H9 (cell line): ENCODE results near the gene KIAA1549. TPM values are rescaled to one million over a fixed set of nuclear protein-coding genes. Genes with fewer than 3 reads are reported as not detected.
A peak's percentile ranks its signal among the peaks of the same experiment; 100 is the strongest.

Experiments
- DNase-seq: peaks from one replicate; pipeline ENCODE4 v3.0.0-alpha.2; 2017
- H2AFZ ChIP-seq: one replicate; pipeline ENCODE4 v1.6.1; 2013; ENCODE audit warnings: mild to moderate bottlenecking, low read length, control low read depth, moderate library complexity
- H2AK5ac ChIP-seq: 2 replicates; pipeline ENCODE4 v1.6.1; 2013; ENCODE audit warnings: low read length, control low read depth, mixed read lengths; ENCODE audit not compliant: insufficient read length
- H2BK120ac ChIP-seq: one replicate; pipeline ENCODE4 v1.6.1; 2013; ENCODE audit warnings: low read depth, mild to moderate bottlenecking, low read length, control low read depth, inconsistent platforms; ENCODE audit not compliant: poor library complexity, severe bottlenecking
- H2BK12ac ChIP-seq: 2 replicates; pipeline ENCODE4 v1.6.1; 2013; ENCODE audit warnings: low read length, control low read depth, mixed read lengths, low read depth; ENCODE audit not compliant: insufficient read length
- H2BK15ac ChIP-seq: 2 replicates; pipeline ENCODE4 v1.6.1; 2013; ENCODE audit warnings: low read depth, low read length, control low read depth
- H2BK20ac ChIP-seq: one replicate; pipeline ENCODE4 v1.6.1; 2013; ENCODE audit warnings: low read depth, mild to moderate bottlenecking, low read length, control low read depth, inconsistent platforms; ENCODE audit not compliant: poor library complexity, severe bottlenecking
- H2BK5ac ChIP-seq: 2 replicates; pipeline ENCODE4 v1.6.1; 2013; ENCODE audit warnings: low read length, control low read depth, mixed read lengths; ENCODE audit not compliant: insufficient read length
- H3K14ac ChIP-seq: 2 replicates; pipeline ENCODE4 v1.6.1; 2013; ENCODE audit warnings: low read length, control low read depth; ENCODE audit not compliant: insufficient read depth
- H3K18ac ChIP-seq: 2 replicates; pipeline ENCODE4 v1.6.1; 2013; ENCODE audit warnings: low read depth, mild to moderate bottlenecking, mixed read lengths, low read length, control low read depth; ENCODE audit not compliant: insufficient read length
- H3K23ac ChIP-seq: 2 replicates; pipeline ENCODE4 v1.6.1; 2013; ENCODE audit warnings: low read length, control low read depth, mixed read lengths, low read depth; ENCODE audit not compliant: insufficient read length
- H3K23me2 ChIP-seq: 2 replicates; pipeline ENCODE4 v1.6.1; 2013; ENCODE audit warnings: low read depth, mild to moderate bottlenecking, mixed read lengths, low read length, control low read depth; ENCODE audit not compliant: insufficient read length, poor library complexity, severe bottlenecking
- H3K27ac ChIP-seq: 2 replicates; pipeline ENCODE4 v1.5.1; 2013; ENCODE audit warnings: low read length, control low read depth, mixed read lengths, low read depth; ENCODE audit not compliant: insufficient read length
- H3K27me3 ChIP-seq: 2 replicates; pipeline ENCODE4 v1.6.1; 2013; ENCODE audit warnings: low read length, control low read depth, inconsistent platforms; ENCODE audit not compliant: insufficient read depth
- H3K4ac ChIP-seq: 2 replicates; pipeline ENCODE4 v1.6.1; 2013; ENCODE audit warnings: low read depth, mild to moderate bottlenecking, control low read depth, inconsistent platforms, low read length, moderate library complexity
- H3K4me1 ChIP-seq: 2 replicates; pipeline ENCODE4 v1.6.1; 2013; ENCODE audit warnings: low read length, control low read depth, inconsistent platforms; ENCODE audit not compliant: insufficient read depth
- H3K4me2 ChIP-seq: 2 replicates; pipeline ENCODE4 v1.6.1; 2013; ENCODE audit warnings: low read length, control low read depth, mixed read lengths; ENCODE audit not compliant: insufficient read length, insufficient read depth
- H3K56ac ChIP-seq: 2 replicates; pipeline ENCODE4 v1.6.1; 2013; ENCODE audit warnings: low read depth, mild to moderate bottlenecking, mixed read lengths, low read length, control low read depth; ENCODE audit not compliant: insufficient read length
- H3K79me1 ChIP-seq: 2 replicates; pipeline ENCODE4 v1.6.1; 2013; ENCODE audit warnings: low read depth, mild to moderate bottlenecking, moderate library complexity, low read length, control low read depth, inconsistent platforms; ENCODE audit not compliant: insufficient read depth, poor library complexity, severe bottlenecking
- H3K79me2 ChIP-seq: 2 replicates; pipeline ENCODE4 v1.6.1; 2013; ENCODE audit warnings: low read length, control low read depth, inconsistent platforms; ENCODE audit not compliant: insufficient read depth
- H3K9ac ChIP-seq: 2 replicates; pipeline ENCODE4 v1.6.1; 2013; ENCODE audit warnings: low read length, control low read depth, mixed read lengths; ENCODE audit not compliant: insufficient read length; ENCODE audit errors: extremely low read depth
- H3K9me3 ChIP-seq: one replicate; pipeline ENCODE4 v1.6.1; 2013; ENCODE audit warnings: low read depth, low read length, inconsistent platforms; ENCODE audit not compliant: control insufficient read depth
- H3T11ph ChIP-seq: one replicate; pipeline ENCODE4 v1.6.1; 2013; ENCODE audit warnings: mild to moderate bottlenecking, low read length, control low read depth, inconsistent platforms
- H4K20me1 ChIP-seq: one replicate; pipeline ENCODE4 v1.6.1; 2013; ENCODE audit not compliant: control insufficient read depth, insufficient read length, insufficient read depth
- H4K5ac ChIP-seq: 2 replicates; pipeline ENCODE4 v1.6.1; 2013; ENCODE audit warnings: low read depth, mild to moderate bottlenecking, mixed read lengths, low read length, control low read depth; ENCODE audit not compliant: insufficient read length
- H4K8ac ChIP-seq: replicated peaks from 2 replicates; pipeline ENCODE4 v1.6.1; 2013; ENCODE audit warnings: low read length, control low read depth, mixed read lengths, low read depth; ENCODE audit not compliant: insufficient read length
- H4K91ac ChIP-seq: 2 replicates; pipeline ENCODE4 v1.6.1; 2013; ENCODE audit warnings: low read depth, mild to moderate bottlenecking, moderate library complexity, mixed read lengths, low read length, control low read depth; ENCODE audit not compliant: insufficient read length
- H3K27ac Mint-ChIP-seq, 3 experiments: 2 replicates in 2 of 3; 3 replicates in 1 of 3; pipeline ENCODE4 v1.8.0; 2020 to 2021; ENCODE audit warnings: mixed read lengths in 3 of 3, mild to moderate bottlenecking in 1 of 3, moderate library complexity in 1 of 3
- H3K27me3 Mint-ChIP-seq: 2 replicates; pipeline ENCODE4 v1.8.0; 2021; ENCODE audit warnings: low read depth, mild to moderate bottlenecking, moderate library complexity, mixed read lengths
- H3K36me3 Mint-ChIP-seq, 3 experiments: 2 replicates in 2 of 3; 3 replicates in 1 of 3; pipeline ENCODE4 v1.8.0; 2020 to 2021; ENCODE audit warnings: low read depth in 3 of 3, mixed read lengths in 3 of 3; ENCODE audit not compliant: insufficient read depth in 1 of 3
- H3K4me1 Mint-ChIP-seq, 2 experiments: 2 replicates each; pipeline ENCODE4 v1.8.0; 2020; ENCODE audit warnings: mixed read lengths in 2 of 2
- H3K4me3 Mint-ChIP-seq, 2 experiments: 2 replicates in 1 of 2; 3 replicates in 1 of 2; pipeline ENCODE4 v1.8.0; 2020 to 2021; ENCODE audit warnings: mild to moderate bottlenecking in 2 of 2, mixed read lengths in 2 of 2, moderate library complexity in 1 of 2
- H3K9me3 Mint-ChIP-seq, 2 experiments: 2 replicates in 1 of 2; 3 replicates in 1 of 2; pipeline ENCODE4 v1.8.0; 2020; ENCODE audit warnings: mild to moderate bottlenecking in 2 of 2, mixed read lengths in 2 of 2, moderate library complexity in 1 of 2
- WGBS: extraction: QIAGEN DNeasy Blood & Tissue Kit; methylation state at CpG from one replicate; pipeline ENCODE4 v1.1.7; 2013; ENCODE audit warnings: missing lambda C conversion rate, low lambda C conversion rate, mixed read lengths; ENCODE audit not compliant: insufficient read length; ENCODE audit errors: extremely low coverage; 5-methylcytosine and 5-hydroxymethylcytosine counted together
- total RNA-seq: library from RNA; stranded (reverse); gene quantifications from 2 replicates; pipeline ENCODE4 v1.2.1, GENCODE V29; 2021
- TF ChIP-seq, protein P1 (sequence below): fragments of 200-600 bp; sonication (generic); conservative IDR thresholded peaks from 3 replicates; pipeline ENCODE4 v1.8.0; 2021; ENCODE audit warnings: antibody characterized with exemption, mild to moderate bottlenecking

Gene KIAA1549
- total RNA-seq, 1 experiment from 2014 or later: 11.9 TPM

DNA sequence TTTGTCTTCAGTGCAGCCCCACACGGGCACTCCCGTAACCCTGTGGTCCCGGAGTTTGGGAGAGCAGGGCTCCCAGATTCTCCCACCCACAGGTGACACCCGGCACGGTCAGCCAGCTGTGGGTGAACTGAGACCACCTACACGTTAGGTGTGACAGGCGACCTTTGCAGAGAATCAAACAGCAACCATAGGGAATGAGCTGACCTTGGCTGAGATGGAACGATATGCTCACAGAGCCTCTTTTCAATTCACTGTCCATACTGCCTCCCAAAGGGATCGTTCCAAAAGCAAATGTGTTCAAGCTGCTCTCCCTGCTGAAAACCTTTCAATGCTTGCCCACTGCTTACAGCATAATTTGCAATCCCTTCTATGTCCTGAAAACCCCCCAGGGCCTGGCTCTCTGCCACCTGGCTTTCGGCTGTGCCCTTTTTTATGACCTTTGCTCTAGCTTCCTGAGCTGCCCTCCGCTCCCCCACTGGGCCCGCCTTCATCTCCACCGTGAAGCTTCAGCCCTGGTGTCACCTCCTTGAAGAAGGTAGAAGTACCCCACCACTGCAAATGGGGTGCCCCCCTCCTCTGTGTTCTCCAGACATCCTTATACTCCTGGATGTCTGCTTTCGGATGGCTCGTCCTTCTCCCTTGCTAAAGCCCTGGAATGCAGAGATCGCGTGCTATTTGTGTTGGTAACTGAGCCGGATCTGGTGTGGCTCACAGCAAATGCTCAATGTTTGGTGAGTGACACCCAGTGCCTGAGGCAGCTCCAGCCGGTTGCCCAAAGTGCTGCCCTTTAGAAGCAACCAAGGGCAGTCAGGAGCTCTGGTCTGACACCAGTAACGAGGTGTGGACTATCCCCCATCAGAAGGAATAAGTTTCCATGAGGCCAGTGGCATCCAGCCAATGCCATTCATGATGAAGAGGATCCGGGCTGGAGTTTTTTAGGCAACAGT lies 90.4 kb downstream of the KIAA1549 start:
- H3T11ph ChIP-seq: no peak overlapping the region
- no CpG with 5 or more reads among the region's 21 CpGs for WGBS
- no peaks in the 10 kb centered on the region for H3K4me1 ChIP-seq
- no peaks in the 10 kb centered on the region for H3K27me3 Mint-ChIP-seq
- peak overlapping the region in 2 of 3 experiments; percentile 1 to 2; a peak in 2 of 7 replicates for H3K27ac Mint-ChIP-seq
- no peak overlapping the region for H3K9ac ChIP-seq
- no peak overlapping the region for H3K27ac ChIP-seq
- H2BK5ac ChIP-seq: no peak overlapping the region
- no peak overlapping the region for H3K18ac ChIP-seq
- H3K79me2 ChIP-seq: no peaks in the 10 kb centered on the region
- H3K4ac ChIP-seq: no peak overlapping the region
- H4K5ac ChIP-seq: no peak overlapping the region
- H4K91ac ChIP-seq: no peak overlapping the region
- no peaks in the 10 kb centered on the region for H3K79me1 ChIP-seq
- H3K14ac ChIP-seq: no peak overlapping the region
- TF ChIP-seq, protein P1, sequence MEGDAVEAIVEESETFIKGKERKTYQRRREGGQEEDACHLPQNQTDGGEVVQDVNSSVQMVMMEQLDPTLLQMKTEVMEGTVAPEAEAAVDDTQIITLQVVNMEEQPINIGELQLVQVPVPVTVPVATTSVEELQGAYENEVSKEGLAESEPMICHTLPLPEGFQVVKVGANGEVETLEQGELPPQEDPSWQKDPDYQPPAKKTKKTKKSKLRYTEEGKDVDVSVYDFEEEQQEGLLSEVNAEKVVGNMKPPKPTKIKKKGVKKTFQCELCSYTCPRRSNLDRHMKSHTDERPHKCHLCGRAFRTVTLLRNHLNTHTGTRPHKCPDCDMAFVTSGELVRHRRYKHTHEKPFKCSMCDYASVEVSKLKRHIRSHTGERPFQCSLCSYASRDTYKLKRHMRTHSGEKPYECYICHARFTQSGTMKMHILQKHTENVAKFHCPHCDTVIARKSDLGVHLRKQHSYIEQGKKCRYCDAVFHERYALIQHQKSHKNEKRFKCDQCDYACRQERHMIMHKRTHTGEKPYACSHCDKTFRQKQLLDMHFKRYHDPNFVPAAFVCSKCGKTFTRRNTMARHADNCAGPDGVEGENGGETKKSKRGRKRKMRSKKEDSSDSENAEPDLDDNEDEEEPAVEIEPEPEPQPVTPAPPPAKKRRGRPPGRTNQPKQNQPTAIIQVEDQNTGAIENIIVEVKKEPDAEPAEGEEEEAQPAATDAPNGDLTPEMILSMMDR: no peak
- no peak overlapping the region; a peak in 1 of 5 replicates for H3K4me3 Mint-ChIP-seq
- H3K36me3 Mint-ChIP-seq: peaks cover 10 to 30% (median 18%) of the 10 kb centered on the region in 3 experiments; a peak in 5 of 7 replicates
- H2AK5ac ChIP-seq: no peak overlapping the region
- no peak overlapping the region for H3K4me2 ChIP-seq
- no peak overlapping the region for H2BK20ac ChIP-seq
- H2AFZ ChIP-seq: no peak overlapping the region
- peaks cover 8 to 13% of the 10 kb centered on the region in 2 experiments for H3K4me1 Mint-ChIP-seq
- no peak overlapping the region for H3K23ac ChIP-seq
- no peaks in the 10 kb centered on the region for H3K27me3 ChIP-seq
- no peaks in the 10 kb centered on the region for H3K9me3 ChIP-seq
- H2BK15ac ChIP-seq: no peak overlapping the region
- no peak overlapping the region for H2BK120ac ChIP-seq
- no peaks in the 10 kb centered on the region for H4K20me1 ChIP-seq
- H3K56ac ChIP-seq: no peak overlapping the region
- H3K9me3 Mint-ChIP-seq: no peaks in the 10 kb centered on the region
- DNase-seq: no peak
- no peak overlapping the region for H4K8ac ChIP-seq
- no peaks in the 10 kb centered on the region for H3K23me2 ChIP-seq
- H2BK12ac ChIP-seq: no peak overlapping the region
